ENCODE data around the gene ZBTB16.

GRCh38 chr11:114083391-114084252 is 24.1 kb downstream of the ZBTB16 start:
- TF ChIP-seq CTCF (IDR thresholded peaks at IDR 0.05) (no peak), POLR2A (IDR thresholded peaks at IDR 0.05) (no peak)

Measured in uterus (tissue), 2 donors.